Activated naive CD4-positive, alpha-beta T cell treated with anti-CD3 and anti-CD28 coated beads, Interleukin-2, amount 10 ng/mL, durations not matched to agents 7 days and 5 days (primary cell): Measurements from ENCODE around the gene ARFGEF2.

Experiments used
- CTCF ChIA-PET: fragments of 350-600 bp; sonication (Branson Sonifier 250); formaldehyde crosslinking; loops from one replicate; lab custom pipeline; 2021; ENCODE audit warnings: antibody characterized with exemption; lab: Charles Lee
- DNase-seq: peaks from one replicate; pipeline ENCODE4 v3.0.0-alpha.2; 2020
- H3K27ac Mint-ChIP-seq: one replicate; pipeline ENCODE4 v1.8.0; 2021; ENCODE audit warnings: mild to moderate bottlenecking, moderate library complexity, mixed read lengths
- H3K27me3 Mint-ChIP-seq: one replicate; pipeline ENCODE4 v1.8.0; 2021; ENCODE audit warnings: mild to moderate bottlenecking, mixed read lengths
- H3K36me3 Mint-ChIP-seq: one replicate; pipeline ENCODE4 v1.8.0; 2021; ENCODE audit warnings: mixed read lengths
- H3K4me1 Mint-ChIP-seq: one replicate; pipeline ENCODE4 v1.8.0; 2021; ENCODE audit warnings: mixed read lengths
- H3K4me3 Mint-ChIP-seq: one replicate; pipeline ENCODE4 v1.8.0; 2021; ENCODE audit warnings: mild to moderate bottlenecking, moderate library complexity, mixed read lengths
- H3K9me3 Mint-ChIP-seq: one replicate; pipeline ENCODE4 v1.8.0; 2021; ENCODE audit warnings: mixed read lengths

The ARFGEF2 gene

DNA sequence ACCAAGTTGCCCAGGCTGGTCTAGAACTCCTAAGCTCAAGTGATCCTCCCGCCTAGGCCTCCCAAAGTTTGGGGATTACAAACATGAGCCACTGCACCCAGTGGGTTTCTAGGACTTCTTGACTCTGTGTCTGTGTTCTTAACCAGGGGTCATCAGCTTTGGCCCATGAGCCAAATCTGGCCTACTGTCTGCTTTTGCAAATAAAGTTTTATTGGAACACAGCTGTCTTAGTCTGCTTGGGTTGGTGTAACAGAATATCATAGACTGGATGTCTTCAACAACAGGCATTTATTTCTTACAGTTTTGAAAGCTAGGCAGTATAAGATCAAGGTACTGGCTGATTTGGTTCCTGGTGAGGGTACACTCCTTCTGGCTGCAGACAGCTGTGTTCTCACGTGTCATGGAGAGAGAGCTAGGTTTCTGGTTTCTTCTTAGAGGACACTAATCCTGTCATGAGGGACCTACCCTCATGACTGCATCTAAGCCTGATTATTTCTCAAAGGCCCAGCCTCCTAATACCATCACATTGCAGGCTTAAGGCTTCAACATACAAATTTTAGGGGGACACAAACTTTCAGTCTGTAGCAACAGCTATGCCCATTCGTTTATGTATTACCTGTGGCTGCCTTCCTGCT, 23.3 kb downstream of the ARFGEF2 start:
- Mint-ChIP-seq H3K36me3 (peaks cover 12% of the 10 kb centered on the region), H3K4me3 (no peak overlapping the region), H3K27me3 (no peaks in the 10 kb centered on the region), H3K4me1 (peaks cover 2% of the 10 kb centered on the region), H3K27ac (no peak overlapping the region), H3K9me3 (no peaks in the 10 kb centered on the region)
- DNase-seq: no peak
- CTCF ChIA-PET: no interaction called here

DNA sequence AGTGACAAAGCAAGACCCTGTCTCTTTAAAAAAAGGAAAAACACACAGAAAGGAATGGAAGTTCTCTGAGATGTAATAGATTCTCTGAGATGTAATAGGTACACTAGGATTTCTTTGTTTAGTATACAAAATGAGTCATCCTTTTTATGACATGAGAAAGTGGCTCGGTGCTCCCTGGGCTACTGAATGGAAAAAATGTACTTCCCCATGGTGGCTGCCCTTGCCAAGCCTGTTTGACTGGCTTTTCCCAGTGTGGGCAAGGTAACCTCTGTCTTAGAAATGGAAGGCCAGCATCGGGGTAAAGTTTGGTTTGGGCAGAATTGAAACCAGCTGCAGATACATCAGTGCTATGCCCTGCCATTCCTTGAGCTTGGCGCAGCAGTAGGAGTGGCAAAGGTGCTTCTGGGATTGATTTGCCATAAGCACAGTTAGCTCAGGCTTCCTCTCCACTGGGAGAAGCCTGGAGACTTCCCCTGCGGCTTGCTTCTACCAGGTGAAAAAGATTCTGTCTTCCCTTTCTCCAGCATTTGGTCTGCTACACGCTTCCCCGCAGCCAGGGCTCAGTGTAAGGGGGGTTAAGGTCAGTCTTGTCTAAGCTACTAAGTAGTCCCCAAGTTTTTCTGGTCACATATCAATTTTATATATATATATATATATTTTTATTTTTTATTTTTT, 24.5 kb downstream of the ARFGEF2 start:
- DNase-seq: no peak
- CTCF ChIA-PET: no interaction called here
- no peaks in the 10 kb centered on the region for H3K27me3 Mint-ChIP-seq
- H3K4me1 Mint-ChIP-seq: no peaks in the 10 kb centered on the region
- no peak overlapping the region for H3K4me3 Mint-ChIP-seq
- H3K36me3 Mint-ChIP-seq: peaks cover 14% of the 10 kb centered on the region
- H3K9me3 Mint-ChIP-seq: no peaks in the 10 kb centered on the region
- no peak overlapping the region for H3K27ac Mint-ChIP-seq

DNA sequence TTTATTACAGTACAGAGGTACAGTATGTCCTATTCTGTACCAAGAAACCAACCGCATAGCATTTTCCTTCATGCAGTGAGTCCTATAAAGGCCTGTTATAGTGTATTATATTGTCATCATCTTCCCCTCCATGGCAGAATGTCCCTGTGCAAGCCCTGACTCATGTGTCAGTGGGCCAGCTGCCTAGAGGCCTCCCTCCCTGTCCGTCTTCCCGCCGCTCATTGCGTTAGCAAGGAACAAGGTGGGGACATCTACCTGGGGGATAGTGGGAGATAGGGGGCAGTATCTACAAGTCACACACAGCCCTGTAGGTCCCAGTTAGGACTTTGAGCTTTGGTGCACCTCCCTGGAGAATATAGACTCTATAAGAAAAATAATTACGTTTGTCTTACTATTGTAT, 27.1 kb downstream of the ARFGEF2 start:
- H3K27ac Mint-ChIP-seq: no peak overlapping the region
- no peaks in the 10 kb centered on the region for H3K4me1 Mint-ChIP-seq
- CTCF ChIA-PET: interaction anchor here (0.7 kb wide), 1 partner anchor 235 kb away, joined by 3 read pairs; no protein-coding TSS in a partner anchor
- no peaks in the 10 kb centered on the region for H3K9me3 Mint-ChIP-seq
- no peak for DNase-seq
- H3K36me3 Mint-ChIP-seq: peaks cover 24% of the 10 kb centered on the region
- no peak overlapping the region for H3K4me3 Mint-ChIP-seq
- no peaks in the 10 kb centered on the region for H3K27me3 Mint-ChIP-seq

DNA sequence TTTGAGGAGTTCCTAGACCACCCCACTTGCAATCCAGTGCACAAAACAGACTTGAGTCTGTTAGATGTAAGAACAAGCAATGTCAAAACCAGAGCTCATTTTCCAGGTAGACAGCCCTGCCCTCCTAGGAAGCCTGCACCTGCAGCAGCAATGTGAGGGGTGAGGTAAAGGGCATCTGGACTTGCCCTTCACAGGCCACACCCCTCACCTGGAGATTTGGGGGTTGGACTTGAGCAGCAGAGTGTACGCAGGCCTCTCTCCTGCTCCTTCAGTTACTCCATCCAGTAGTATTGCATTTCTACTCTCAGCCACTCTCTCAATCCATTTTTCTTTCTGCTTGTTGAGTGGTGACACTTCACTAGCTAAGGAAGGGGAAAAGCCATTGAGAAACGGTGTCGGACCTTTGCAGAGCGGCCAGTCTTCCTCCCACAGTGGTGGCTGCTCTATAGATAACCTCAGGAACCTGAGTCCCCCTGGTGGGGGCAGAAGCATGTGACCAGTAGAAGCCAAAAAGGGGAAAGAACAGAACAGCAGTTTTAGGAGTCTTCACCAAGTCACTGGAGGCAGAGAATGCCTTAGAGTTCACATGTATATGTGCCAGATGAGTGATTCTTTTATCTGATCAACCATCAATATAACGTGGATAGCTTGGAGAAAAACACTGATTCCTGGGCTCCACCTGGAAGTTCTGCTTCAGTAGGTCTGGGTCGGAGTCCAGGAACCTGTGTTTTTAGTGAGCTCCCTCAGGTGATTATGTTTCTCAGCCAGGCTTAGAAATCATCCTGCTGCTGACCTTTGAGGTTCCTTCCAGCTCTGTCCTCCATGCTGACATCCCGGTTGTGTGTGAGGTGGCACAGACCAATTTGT, 28.0 kb downstream of the ARFGEF2 start:
- H3K27ac Mint-ChIP-seq: no peak overlapping the region
- DNase-seq: no peak
- H3K4me1 Mint-ChIP-seq: no peaks in the 10 kb centered on the region
- H3K36me3 Mint-ChIP-seq: peaks cover 16% of the 10 kb centered on the region
- CTCF ChIA-PET: interaction anchor here (0.5 to 1.0 kb wide), 3 partner anchors 105 to 314 kb away, joined by 3 to 4 read pairs (median 3); no protein-coding TSS in a partner anchor
- H3K9me3 Mint-ChIP-seq: no peaks in the 10 kb centered on the region
- H3K27me3 Mint-ChIP-seq: no peaks in the 10 kb centered on the region
- no peak overlapping the region for H3K4me3 Mint-ChIP-seq

DNA sequence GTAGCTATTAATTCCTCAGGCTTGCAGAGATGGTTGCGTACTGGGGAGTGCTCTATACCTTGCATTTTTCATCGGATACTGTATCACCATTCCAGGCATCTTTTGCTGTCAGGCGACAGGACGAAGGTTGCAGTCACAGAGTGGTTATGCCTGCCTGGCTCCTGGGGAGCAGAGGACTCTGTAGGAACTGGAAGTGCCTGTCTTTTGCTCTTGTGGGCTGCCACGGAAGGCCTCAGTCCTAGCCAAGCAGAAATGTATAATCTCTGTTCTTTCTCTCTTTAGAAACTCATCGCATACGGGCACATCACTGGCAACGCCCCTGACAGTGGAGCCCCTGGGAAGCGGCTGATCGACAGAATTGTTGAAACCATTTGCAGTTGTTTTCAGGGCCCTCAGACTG, 29.5 kb downstream of the ARFGEF2 start:
- Mint-ChIP-seq H3K9me3 (no peaks in the 10 kb centered on the region), H3K4me1 (no peaks in the 10 kb centered on the region), H3K27ac (no peak overlapping the region), H3K4me3 (no peak overlapping the region), H3K36me3 (peaks cover 22% of the 10 kb centered on the region), H3K27me3 (no peaks in the 10 kb centered on the region)
- CTCF ChIA-PET: no interaction called here
- no peak for DNase-seq

DNA sequence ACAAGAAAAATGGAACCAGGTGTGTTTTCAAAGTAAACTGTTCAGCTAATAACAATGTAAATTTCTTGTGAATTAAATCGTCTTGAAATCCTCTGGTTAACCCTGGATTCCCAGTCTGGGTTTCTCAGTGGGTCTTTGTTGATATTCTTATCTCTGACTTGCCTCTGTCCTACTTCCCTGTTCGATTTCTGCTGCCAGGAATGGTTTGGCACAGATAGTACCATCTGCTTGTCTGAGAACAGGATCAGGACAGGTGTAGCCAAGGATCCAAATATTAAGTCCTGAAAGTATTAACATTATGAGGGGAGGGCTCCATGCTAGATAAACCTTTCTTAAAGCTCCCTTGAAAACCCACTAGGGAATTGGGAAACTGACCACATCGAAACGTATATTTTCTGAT, 30.1 kb downstream of the ARFGEF2 start:
- H3K4me1 Mint-ChIP-seq: no peaks in the 10 kb centered on the region
- no peaks in the 10 kb centered on the region for H3K9me3 Mint-ChIP-seq
- no peaks in the 10 kb centered on the region for H3K27me3 Mint-ChIP-seq
- no peak overlapping the region for H3K27ac Mint-ChIP-seq
- H3K4me3 Mint-ChIP-seq: no peak overlapping the region
- CTCF ChIA-PET: no interaction called here
- no peak for DNase-seq
- H3K36me3 Mint-ChIP-seq: peaks cover 24% of the 10 kb centered on the region

DNA sequence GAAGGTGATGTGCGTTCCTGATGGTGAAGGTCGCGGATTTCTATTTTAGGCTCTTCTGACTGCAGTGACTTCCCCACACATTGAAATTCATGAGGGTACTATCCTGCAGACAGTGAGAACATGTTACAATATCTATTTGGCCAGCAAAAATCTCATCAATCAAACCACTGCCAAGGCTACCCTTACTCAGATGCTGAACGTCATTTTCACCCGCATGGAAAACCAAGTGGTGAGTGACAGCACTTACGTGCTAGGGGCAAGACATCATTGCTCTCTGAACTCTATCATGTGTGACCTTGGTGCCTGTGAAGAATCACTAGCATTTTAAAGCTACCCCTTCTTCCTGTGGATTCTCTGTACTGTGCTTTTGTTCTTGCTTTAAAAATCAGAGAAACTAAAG, 31.1 kb downstream of the ARFGEF2 start:
- H3K36me3 Mint-ChIP-seq: peaks cover 32% of the 10 kb centered on the region
- no peaks in the 10 kb centered on the region for H3K4me1 Mint-ChIP-seq
- no peaks in the 10 kb centered on the region for H3K27me3 Mint-ChIP-seq
- no peak overlapping the region for H3K4me3 Mint-ChIP-seq
- no peak for DNase-seq
- H3K27ac Mint-ChIP-seq: no peak overlapping the region
- CTCF ChIA-PET: no interaction called here
- no peaks in the 10 kb centered on the region for H3K9me3 Mint-ChIP-seq

DNA sequence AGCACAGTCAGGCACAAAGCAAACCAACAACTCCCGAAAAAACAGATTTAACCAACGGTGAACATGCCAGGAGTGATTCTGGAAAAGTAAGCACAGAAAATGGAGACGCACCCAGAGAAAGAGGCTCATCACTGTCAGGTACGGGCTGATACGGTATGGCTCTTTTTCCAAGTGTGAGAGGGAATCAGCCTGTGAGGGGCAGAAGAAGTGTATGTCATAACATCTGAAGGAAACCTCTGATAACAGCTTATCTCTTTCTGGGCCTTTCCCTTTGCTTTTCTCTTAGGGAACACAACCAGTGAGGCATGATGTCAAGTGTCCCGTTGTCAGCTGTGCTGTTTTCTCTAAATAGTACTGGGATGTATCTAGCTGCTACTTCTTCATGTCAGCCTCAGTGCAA, 32.1 kb downstream of the ARFGEF2 start:
- Mint-ChIP-seq H3K4me3 (no peak overlapping the region), H3K27me3 (no peaks in the 10 kb centered on the region), H3K9me3 (no peaks in the 10 kb centered on the region), H3K27ac (no peak overlapping the region), H3K4me1 (no peaks in the 10 kb centered on the region), H3K36me3 (peaks cover 37% of the 10 kb centered on the region)
- no peak for DNase-seq
- CTCF ChIA-PET: no interaction called here

DNA sequence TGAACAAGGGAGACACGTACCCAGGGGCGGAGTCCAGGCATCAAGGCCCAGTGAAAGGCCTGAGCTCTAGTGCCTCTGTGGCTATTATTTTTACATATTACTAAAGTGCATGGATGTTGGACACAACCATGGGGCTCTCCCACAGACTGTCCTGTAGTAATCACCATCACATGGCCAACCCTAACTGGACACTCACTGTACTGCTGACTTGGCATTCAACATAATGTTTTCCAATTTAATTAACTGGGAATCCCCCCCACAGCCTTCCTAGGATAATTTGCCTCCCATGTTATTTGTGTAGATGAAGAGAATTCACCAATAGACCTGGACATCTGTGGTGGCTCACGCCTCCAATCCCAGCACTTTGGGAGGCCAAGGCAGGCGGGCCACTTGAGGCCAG, 34.5 kb downstream of the ARFGEF2 start:
- no peak overlapping the region for H3K27ac Mint-ChIP-seq
- no peak for DNase-seq
- no peaks in the 10 kb centered on the region for H3K9me3 Mint-ChIP-seq
- no peaks in the 10 kb centered on the region for H3K4me1 Mint-ChIP-seq
- no peaks in the 10 kb centered on the region for H3K27me3 Mint-ChIP-seq
- CTCF ChIA-PET: no interaction called here
- H3K4me3 Mint-ChIP-seq: no peak overlapping the region
- H3K36me3 Mint-ChIP-seq: peaks cover 36% of the 10 kb centered on the region

DNA sequence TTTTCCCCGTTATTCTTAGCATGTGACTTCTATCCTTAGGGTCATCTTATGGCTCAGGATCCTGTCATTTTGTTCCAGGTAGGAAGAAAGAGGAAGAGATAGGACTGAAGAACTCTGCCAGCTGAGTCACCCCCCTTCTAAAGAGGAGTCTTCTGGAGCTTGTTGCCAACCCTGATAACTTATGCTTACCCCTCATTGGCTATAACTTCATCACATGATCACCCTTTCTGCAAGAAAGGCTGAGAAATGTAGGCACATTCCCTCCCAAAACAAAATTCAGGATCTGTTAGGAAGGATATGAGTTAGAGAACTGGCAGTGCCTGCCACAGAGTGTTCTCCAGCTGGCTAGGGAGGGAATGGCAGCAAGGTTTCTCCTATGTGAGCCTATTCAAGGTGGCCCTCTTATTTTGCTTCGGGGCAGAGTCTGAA, 35.6 kb downstream of the ARFGEF2 start:
- Mint-ChIP-seq H3K9me3 (no peaks in the 10 kb centered on the region), H3K27me3 (no peaks in the 10 kb centered on the region), H3K4me3 (no peak overlapping the region), H3K4me1 (no peaks in the 10 kb centered on the region), H3K36me3 (peaks cover 29% of the 10 kb centered on the region), H3K27ac (no peak overlapping the region)
- CTCF ChIA-PET: no interaction called here
- DNase-seq: no peak

DNA sequence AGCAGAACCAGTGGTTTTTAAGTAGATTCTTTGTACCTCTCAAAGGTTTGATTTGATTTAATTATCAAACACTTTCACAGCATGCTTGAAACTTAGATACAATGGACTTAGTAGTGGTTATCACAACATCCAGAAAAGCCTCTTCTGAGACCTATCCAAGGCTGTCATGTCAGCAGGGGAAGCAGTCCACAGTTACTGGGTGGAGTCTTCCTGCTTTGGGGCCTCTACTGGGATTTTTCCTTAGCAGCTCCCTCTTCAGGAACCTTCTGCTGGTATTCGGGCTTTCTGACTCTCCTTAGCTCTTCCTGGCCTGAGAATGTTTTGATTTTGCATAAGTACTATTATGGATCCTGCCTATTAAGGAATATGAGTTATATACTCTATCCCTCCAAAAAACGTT, 36.0 kb downstream of the ARFGEF2 start:
- H3K4me1 Mint-ChIP-seq: no peaks in the 10 kb centered on the region
- H3K27ac Mint-ChIP-seq: no peak overlapping the region

DNA sequence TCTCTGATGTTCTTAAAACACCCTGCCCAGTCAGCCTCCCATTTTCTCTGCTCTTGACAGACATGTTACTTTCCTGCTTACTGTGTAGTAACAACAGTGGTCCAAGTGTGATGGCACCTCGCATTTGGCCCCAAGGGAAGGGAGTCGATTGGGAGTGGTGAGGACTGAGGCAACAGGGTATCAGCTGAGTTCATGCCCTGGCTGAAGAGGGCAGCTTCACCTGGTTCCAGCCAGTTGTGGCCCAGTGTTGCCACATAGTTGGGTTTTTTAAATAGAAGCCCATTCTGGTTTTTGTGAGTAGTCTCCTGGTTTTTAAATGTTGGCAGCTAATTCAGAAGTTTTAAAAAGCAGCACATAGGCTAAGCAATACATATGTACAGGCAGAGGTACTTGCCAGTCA, 37.2 kb downstream of the ARFGEF2 start:
- Mint-ChIP-seq H3K27me3 (no peaks in the 10 kb centered on the region), H3K36me3 (peaks cover 33% of the 10 kb centered on the region), H3K4me1 (no peaks in the 10 kb centered on the region), H3K4me3 (no peak overlapping the region), H3K9me3 (no peaks in the 10 kb centered on the region), H3K27ac (no peak overlapping the region)
- DNase-seq: no peak
- CTCF ChIA-PET: no interaction called here

More for the DNA sequence above, 36.0 kb downstream of the ARFGEF2 start:
- peaks cover 29% of the 10 kb centered on the region for H3K36me3 Mint-ChIP-seq
- H3K27me3 Mint-ChIP-seq: no peaks in the 10 kb centered on the region
- CTCF ChIA-PET: no interaction called here
- no peak overlapping the region for H3K4me3 Mint-ChIP-seq
- H3K9me3 Mint-ChIP-seq: no peaks in the 10 kb centered on the region
- DNase-seq: no peak

DNA sequence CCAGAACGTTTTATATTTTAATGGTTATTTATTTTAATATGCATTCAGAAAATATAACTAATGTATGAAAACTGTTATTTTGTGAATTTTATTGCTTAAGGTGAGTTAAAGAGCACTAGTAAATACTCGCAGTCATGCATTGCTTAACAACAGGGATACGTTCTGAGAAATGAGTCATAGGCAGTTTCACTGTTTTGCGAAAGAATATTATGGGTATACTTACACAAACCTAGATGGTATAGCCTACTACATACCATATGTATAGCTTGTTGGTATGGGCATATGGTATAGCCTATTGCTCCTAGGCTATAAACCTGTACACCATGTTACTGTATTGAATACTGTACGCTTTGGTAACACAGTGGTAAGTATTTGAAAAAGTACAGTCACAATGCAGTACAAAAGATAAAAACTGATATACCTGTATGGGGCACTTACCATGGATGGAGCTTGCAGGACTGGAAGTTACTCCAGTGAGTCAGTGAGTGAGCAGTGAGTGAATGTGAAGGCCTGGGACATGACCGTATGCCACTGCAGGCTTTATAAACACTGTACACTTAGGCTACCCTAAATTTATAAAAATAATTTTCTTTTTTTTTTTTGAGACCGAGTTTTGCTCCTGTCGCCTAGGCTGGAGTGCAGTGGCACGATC, 38.5 kb downstream of the ARFGEF2 start:
- Mint-ChIP-seq H3K9me3 (no peaks in the 10 kb centered on the region), H3K4me1 (no peaks in the 10 kb centered on the region), H3K27me3 (no peaks in the 10 kb centered on the region), H3K36me3 (peaks cover 40% of the 10 kb centered on the region), H3K27ac (no peak overlapping the region), H3K4me3 (no peak overlapping the region)
- DNase-seq: no peak
- CTCF ChIA-PET: interaction anchor here (0.7 kb wide), 1 partner anchor 21 kb away, joined by 4 read pairs; no protein-coding TSS in a partner anchor

DNA sequence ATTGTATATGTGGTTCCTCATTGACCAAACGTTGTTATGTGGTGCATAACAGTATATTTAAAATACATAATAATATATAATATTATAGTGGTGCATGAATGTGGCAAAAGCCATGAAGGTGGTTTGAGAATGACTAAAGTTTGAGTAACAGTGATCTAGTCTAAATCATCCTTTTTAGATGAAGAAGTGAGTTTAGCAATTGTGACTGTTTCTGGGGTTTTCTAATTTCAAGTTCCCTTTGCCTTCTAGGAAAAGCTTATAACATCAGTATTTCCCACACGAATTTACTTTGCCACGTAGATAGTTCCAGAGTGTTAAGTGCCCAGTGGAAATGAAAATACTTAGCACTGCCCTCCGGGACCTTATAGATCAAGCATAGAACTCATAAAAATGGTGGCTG, 40.9 kb downstream of the ARFGEF2 start:
- Mint-ChIP-seq H3K4me3 (no peak overlapping the region), H3K27ac (no peak overlapping the region), H3K27me3 (no peaks in the 10 kb centered on the region), H3K36me3 (peaks cover 28% of the 10 kb centered on the region), H3K9me3 (no peaks in the 10 kb centered on the region), H3K4me1 (no peaks in the 10 kb centered on the region)
- CTCF ChIA-PET: no interaction called here
- DNase-seq: no peak
